Activated CD4-positive, alpha-beta memory T cell treated with anti-CD3 and anti-CD28 coated beads for 36 hours (primary cell): ENCODE measurements around the gene C1QTNF5. TPM values are rescaled to one million over a fixed set of nuclear protein-coding genes. Genes with fewer than 3 reads are reported as not detected.

Experiments used
- CTCF ChIA-PET: fragments of 350-600 bp; sonication (Branson Sonifier 250); formaldehyde crosslinking; loops from one replicate; lab custom pipeline; 2021; ENCODE audit warnings: antibody characterized with exemption, inconsistent platforms; lab: Charles Lee
- POLR2A ChIA-PET: fragments of 350-600 bp; sonication (Branson Sonifier 250); formaldehyde crosslinking; loops from one replicate; lab custom pipeline; 2021; ENCODE audit warnings: antibody characterized with exemption; lab: Charles Lee
- DNase-seq: peaks from one replicate; pipeline ENCODE4 v3.0.0-alpha.2; 2020
- H3K27ac Mint-ChIP-seq: one replicate; pipeline ENCODE4 v1.8.0; 2021; ENCODE audit warnings: mixed read lengths
- H3K27me3 Mint-ChIP-seq: one replicate; pipeline ENCODE4 v1.8.0; 2021; ENCODE audit warnings: mixed read lengths
- H3K36me3 Mint-ChIP-seq: one replicate; pipeline ENCODE4 v1.8.0; 2021; ENCODE audit warnings: mixed read lengths
- H3K4me1 Mint-ChIP-seq: one replicate; pipeline ENCODE4 v1.8.0; 2021; ENCODE audit warnings: low read depth, mixed read lengths
- H3K4me3 Mint-ChIP-seq: one replicate; pipeline ENCODE4 v1.8.0; 2021; ENCODE audit warnings: mild to moderate bottlenecking, mixed read lengths
- H3K9me3 Mint-ChIP-seq: one replicate; pipeline ENCODE4 v1.8.0; 2021; ENCODE audit warnings: mixed read lengths
- intact Hi-C: fragments of 100-400 bp; cut with micrococcal nuclease; formaldehyde crosslinking; loops from one replicate; pipeline ENCODE4 v1.15.1; 2023
- total RNA-seq, 2 experiments: library from RNA; stranded (reverse); gene quantifications; one replicate each; pipeline ENCODE4 v1.2.3, GENCODE V29; 2021

C1QTNF5 gene
- total RNA-seq, 2 experiments from 2014 or later: not detected

DNA sequence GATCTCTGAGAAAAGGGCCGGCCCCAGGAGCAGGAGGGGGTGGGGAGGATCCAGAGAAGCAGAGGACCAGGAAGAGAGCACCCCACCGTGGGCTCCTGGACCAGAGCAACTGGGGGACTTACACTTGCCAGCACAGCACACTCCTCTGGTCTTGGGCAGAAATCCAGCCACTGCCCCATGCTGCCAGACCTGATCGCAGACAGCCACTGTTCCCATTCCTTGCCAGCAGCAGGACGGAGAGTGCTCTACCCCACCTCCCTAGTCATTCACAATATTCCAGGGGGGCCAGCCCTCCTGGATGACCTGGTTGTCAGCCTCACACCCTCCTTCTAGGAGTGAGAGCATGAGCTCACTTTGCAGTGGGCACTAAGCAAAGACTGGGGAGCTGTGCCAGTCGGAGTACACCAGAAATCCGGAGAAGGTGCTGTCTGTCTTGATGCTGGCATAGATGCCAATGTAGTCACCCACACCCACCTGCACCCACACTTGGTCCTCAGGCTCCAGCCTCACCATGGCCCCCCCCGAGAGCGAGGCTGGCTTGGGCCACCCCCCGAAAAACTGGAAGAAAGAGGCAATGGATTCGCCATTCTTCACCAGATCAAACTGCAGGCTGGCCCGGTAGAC, 1.6 kb downstream of the C1QTNF5 start:
- POLR2A ChIA-PET: interaction anchor here (1.0 kb wide), 1 partner anchor 18 kb away, joined by 3 read pairs; no protein-coding TSS in a partner anchor
- peaks cover 31% of the 10 kb centered on the region for H3K27me3 Mint-ChIP-seq
- H3K4me3 Mint-ChIP-seq: no peak overlapping the region
- DNase-seq: no peak
- H3K4me1 Mint-ChIP-seq: peaks cover 25% of the 10 kb centered on the region
- peaks cover 8% of the 10 kb centered on the region for H3K36me3 Mint-ChIP-seq
- CTCF ChIA-PET: interaction anchor here (0.9 to 6.5 kb wide), 30 partner anchors 8 to 194 kb away, joined by 3 to 139 read pairs (median 6); partner anchors contain the start of genes MCAM, MFRP and USP2
- no peak overlapping the region for H3K27ac Mint-ChIP-seq
- intact Hi-C loops: loop anchor here (5.0 kb wide), 1 partner anchor 272 kb away; the partner anchor contains the start of gene VPS11
- H3K9me3 Mint-ChIP-seq: no peaks in the 10 kb centered on the region

GRCh38 chr11:119338318-119338890, 2.3 kb downstream of the C1QTNF5 start:
- H3K4me3 Mint-ChIP-seq: no peak overlapping the region
- peaks cover 8% of the 10 kb centered on the region for H3K36me3 Mint-ChIP-seq
- peaks cover 28% of the 10 kb centered on the region for H3K27me3 Mint-ChIP-seq
- no peak overlapping the region for H3K27ac Mint-ChIP-seq
- intact Hi-C loops: loop anchor here (5.0 kb wide), 1 partner anchor 271 kb away; the partner anchor contains the start of gene VPS11
- H3K4me1 Mint-ChIP-seq: peaks cover 28% of the 10 kb centered on the region
- POLR2A ChIA-PET: interaction anchor here (0.7 to 1.0 kb wide), 3 partner anchors 15 to 391 kb away, joined by 3 read pairs; partner anchors contain the start of gene NECTIN1
- CTCF ChIA-PET: interaction anchor here (0.6 to 4.0 kb wide), 42 partner anchors 9 to 304 kb away, joined by 3 to 139 read pairs (median 4); partner anchors contain the start of genes CBL, DPAGT1, MCAM and MFRP
- peak; percentile 82 for DNase-seq
- no peaks in the 10 kb centered on the region for H3K9me3 Mint-ChIP-seq

DNA sequence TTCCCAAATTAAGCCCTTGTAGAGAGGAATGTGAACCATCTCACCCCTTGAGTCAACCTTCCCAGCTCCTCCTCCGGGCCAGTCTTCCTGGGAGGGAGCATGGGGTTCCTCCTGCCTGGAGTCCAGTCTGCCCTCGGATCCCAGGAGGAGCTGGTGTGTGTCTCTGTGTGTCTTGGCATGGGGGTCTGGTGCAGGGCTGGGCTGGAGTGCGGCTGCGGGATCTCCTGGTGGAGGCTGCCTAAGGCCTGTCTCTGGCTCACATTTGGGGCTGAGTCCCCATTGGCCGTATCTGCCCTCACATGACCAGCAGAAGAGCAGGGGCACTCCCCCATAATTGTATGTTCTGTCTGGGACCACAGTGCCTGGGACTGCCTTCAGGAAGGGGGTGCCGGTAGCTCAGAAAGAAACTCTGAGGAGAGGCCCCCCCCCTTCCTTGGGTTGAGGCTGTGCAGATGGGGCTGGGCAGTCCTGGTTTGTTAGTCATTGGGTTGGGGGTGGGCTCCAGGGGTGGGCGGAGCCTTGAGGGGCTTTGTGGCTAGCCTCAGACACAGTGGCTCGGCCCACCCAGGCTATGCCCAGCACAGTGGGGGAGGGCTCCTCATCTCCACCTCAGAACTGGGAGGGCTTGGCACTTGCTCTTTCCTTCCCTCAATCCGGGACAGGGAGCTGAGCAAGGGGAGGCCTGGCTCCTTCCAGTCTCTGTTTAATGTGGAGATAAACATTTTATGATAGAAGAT, 2.9 kb downstream of the C1QTNF5 start:
- ChIA-PET POLR2A (interaction anchor here (0.7 to 1.0 kb wide), 3 partner anchors 14 to 391 kb away, joined by 3 read pairs; partner anchors contain the start of gene NECTIN1), CTCF (interaction anchor here (0.7 to 4.0 kb wide), 41 partner anchors 9 to 304 kb away, joined by 3 to 139 read pairs (median 4); partner anchors contain the start of genes CBL, DPAGT1, MCAM and MFRP)
- Mint-ChIP-seq H3K9me3 (no peaks in the 10 kb centered on the region), H3K4me1 (peaks cover 28% of the 10 kb centered on the region), H3K27me3 (peaks cover 27% of the 10 kb centered on the region), H3K27ac (no peak overlapping the region), H3K4me3 (no peak overlapping the region), H3K36me3 (peaks cover 8% of the 10 kb centered on the region)
- no peak for DNase-seq
- intact Hi-C loops: loop anchor here (5.0 kb wide), 1 partner anchor 270 kb away; the partner anchor contains the start of gene VPS11

GRCh38 chr11:119336744-119337469, 3.8 kb downstream of the C1QTNF5 start:
- intact Hi-C loops: loop anchor here (5.0 kb wide), 1 partner anchor 270 kb away; the partner anchor contains the start of gene VPS11
- peak overlapping the region; percentile 59 for H3K4me3 Mint-ChIP-seq
- ChIA-PET POLR2A (no interaction called here), CTCF (interaction anchor here (0.9 to 4.0 kb wide), 19 partner anchors 8 to 235 kb away, joined by 3 to 139 read pairs (median 9); partner anchors contain the start of genes DPAGT1, NLRX1 and USP2)
- H3K9me3 Mint-ChIP-seq: no peaks in the 10 kb centered on the region
- peaks cover 23% of the 10 kb centered on the region for H3K27me3 Mint-ChIP-seq
- no peak for DNase-seq
- H3K36me3 Mint-ChIP-seq: peaks cover 8% of the 10 kb centered on the region
- peaks cover 28% of the 10 kb centered on the region for H3K4me1 Mint-ChIP-seq
- H3K27ac Mint-ChIP-seq: no peak overlapping the region

GRCh38 chr11:119335655-119336543, 4.8 kb downstream of the C1QTNF5 start:
- intact Hi-C loops: loop anchor here (2.0 to 5.0 kb wide), 3 partner anchors 15 to 269 kb away; partner anchors contain the start of gene VPS11
- H3K27ac Mint-ChIP-seq: no peak overlapping the region

DNA sequence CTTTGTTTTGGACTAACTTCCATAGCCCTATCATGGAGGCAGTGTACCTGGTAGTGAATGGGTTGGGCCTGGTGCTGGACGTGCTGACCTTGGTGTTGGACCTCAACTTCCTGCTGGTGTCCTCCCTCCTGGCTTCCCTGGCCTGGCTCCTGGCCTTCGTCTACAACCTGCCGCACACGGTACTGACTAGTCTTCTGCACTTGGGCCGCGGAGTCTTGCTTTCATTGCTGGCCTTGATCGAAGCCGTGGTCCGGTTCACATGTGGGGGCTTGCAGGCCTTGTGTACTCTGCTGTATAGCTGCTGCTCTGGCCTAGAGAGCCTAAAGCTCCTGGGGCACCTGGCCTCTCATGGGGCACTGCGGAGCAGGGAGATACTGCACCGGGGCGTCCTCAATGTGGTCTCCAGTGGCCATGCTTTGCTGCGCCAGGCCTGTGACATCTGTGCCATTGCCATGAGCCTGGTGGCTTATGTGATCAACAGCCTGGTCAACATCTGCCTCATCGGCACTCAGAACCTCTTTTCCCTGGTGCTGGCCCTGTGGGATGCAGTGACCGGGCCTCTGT, 5.5 kb downstream of the C1QTNF5 start:
- Mint-ChIP-seq H3K36me3 (peaks cover 8% of the 10 kb centered on the region), H3K27ac (peak overlapping the region; percentile 85), H3K9me3 (no peaks in the 10 kb centered on the region), H3K27me3 (peaks cover 12% of the 10 kb centered on the region), H3K4me3 (peak overlapping the region; percentile 93), H3K4me1 (peaks cover 28% of the 10 kb centered on the region)
- CTCF ChIA-PET: interaction anchor here (6.2 kb wide), 1 partner anchor 13 kb away, joined by 49 read pairs; no protein-coding TSS in a partner anchor
- DNase-seq: no peak
- intact Hi-C loops: loop anchor here (2.0 to 5.0 kb wide), 3 partner anchors 14 to 268 kb away; partner anchors contain the start of gene VPS11
- POLR2A ChIA-PET: interaction anchor here (1.0 kb wide), 1 partner anchor 14 kb away, joined by 3 read pairs; no protein-coding TSS in a partner anchor

More at GRCh38 chr11:119335655-119336543, 4.8 kb downstream of the C1QTNF5 start:
- peaks cover 14% of the 10 kb centered on the region for H3K27me3 Mint-ChIP-seq
- DNase-seq: no peak
- peaks cover 8% of the 10 kb centered on the region for H3K36me3 Mint-ChIP-seq
- H3K9me3 Mint-ChIP-seq: no peaks in the 10 kb centered on the region
- peak overlapping the region; percentile 93 for H3K4me3 Mint-ChIP-seq
- CTCF ChIA-PET: interaction anchor here (2.1 to 6.2 kb wide), 3 partner anchors 13 to 167 kb away, joined by 9 to 49 read pairs (median 9); partner anchors contain the start of gene NLRX1
- POLR2A ChIA-PET: no interaction called here
- H3K4me1 Mint-ChIP-seq: peaks cover 28% of the 10 kb centered on the region

DNA sequence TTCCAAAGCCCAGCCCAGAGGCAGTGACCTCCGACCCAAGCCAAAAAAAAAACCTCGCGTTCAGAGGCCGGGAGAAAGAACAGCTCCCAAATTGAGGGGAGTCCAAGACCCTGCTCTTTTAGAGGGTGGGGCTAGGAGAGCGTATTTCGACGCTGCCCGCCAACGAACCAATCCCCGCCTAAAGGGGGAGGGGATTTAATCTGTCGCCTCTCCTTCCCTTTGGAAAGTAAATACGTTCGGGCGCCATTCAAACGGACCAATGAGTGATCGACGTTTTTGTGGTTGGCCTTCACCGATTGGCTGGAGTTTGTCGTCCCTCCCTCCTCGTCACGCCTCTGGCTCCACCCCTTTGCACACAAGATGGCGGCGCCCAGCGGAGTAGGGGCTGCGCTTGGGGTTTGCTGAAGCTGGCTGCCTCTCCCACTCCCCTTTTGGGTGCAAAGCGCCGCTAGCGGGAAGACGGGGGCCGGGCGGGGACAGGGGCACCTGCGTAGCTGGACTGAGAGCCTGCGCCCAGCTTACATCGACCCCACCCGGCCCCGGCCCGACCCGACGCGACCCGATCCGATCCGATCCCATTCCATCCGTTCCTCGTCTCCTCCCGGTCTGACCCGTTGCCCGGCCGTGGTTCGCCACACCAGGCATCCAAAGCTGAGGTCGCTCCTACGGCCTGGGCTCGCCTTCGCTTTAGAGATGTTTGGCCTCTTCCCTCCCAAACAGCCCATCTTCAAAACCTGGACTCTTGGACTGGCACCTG, 6.3 kb downstream of the C1QTNF5 start, which contains the start of gene RNF26:
Gene RNF26 (plus strand): TSS at position 354 of the 757 bp plus-strand sequence. CDS start 596 bp downstream, outside the sequence.
- ChIA-PET POLR2A (interaction anchor here (0.6 to 1.0 kb wide), 2 partner anchors 13 to 90 kb away, joined by 3 to 5 read pairs; no protein-coding TSS in a partner anchor), CTCF (interaction anchor here (0.9 to 6.2 kb wide), 2 partner anchors 12 to 22 kb away, joined by 5 to 49 read pairs; no protein-coding TSS in a partner anchor)
- H3K36me3 Mint-ChIP-seq: peaks cover 8% of the 10 kb centered on the region
- intact Hi-C loops: loop anchor here (2.0 to 5.0 kb wide), 3 partner anchors 14 to 212 kb away; partner anchors contain the start of gene HINFP
- peaks cover 27% of the 10 kb centered on the region for H3K4me1 Mint-ChIP-seq
- peak; percentile 97 for DNase-seq
- peaks cover 10% of the 10 kb centered on the region for H3K27me3 Mint-ChIP-seq
- H3K27ac Mint-ChIP-seq: peak within 1 kb of the TSS; percentile 85
- H3K9me3 Mint-ChIP-seq: no peaks in the 10 kb centered on the region
- peak within 1 kb of the TSS; percentile 93 for H3K4me3 Mint-ChIP-seq

GRCh38 chr11:119332111-119332765, 8.4 kb downstream of the C1QTNF5 start:
- Mint-ChIP-seq H3K36me3 (peaks cover 6% of the 10 kb centered on the region), H3K4me3 (no peak overlapping the region), H3K9me3 (no peaks in the 10 kb centered on the region), H3K4me1 (peaks cover 20% of the 10 kb centered on the region), H3K27ac (no peak overlapping the region), H3K27me3 (no peaks in the 10 kb centered on the region)
- CTCF ChIA-PET: interaction anchor here (1.1 to 6.2 kb wide), 3 partner anchors 8 to 42 kb away, joined by 4 to 49 read pairs (median 7); no protein-coding TSS in a partner anchor
- DNase-seq: no peak
- POLR2A ChIA-PET: no interaction called here
- intact Hi-C loops: loop anchor here (5.0 kb wide), 1 partner anchor 210 kb away; the partner anchor contains the start of gene HINFP
